Loucy (cell line): ENCODE data around the gene CASZ1.

ENCODE experiments used
- CTCF ChIP-seq: fragments of 200-600 bp; sonication (generic); conservative IDR thresholded peaks from 2 replicates; pipeline ENCODE4 v1.5.1; 2014; ENCODE audit warnings: mild to moderate bottlenecking, antibody characterized with exemption, low read length
- EZH2phosphoT487 ChIP-seq: fragments of 200-600 bp; IDR thresholded peaks from 2 replicates; pipeline ENCODE4 v1.6.1; 2018; ENCODE audit warnings: antibody characterized with exemption, mild to moderate bottlenecking, moderate library complexity, borderline replicate concordance

GRCh38 chr1:10784998-10785727 lies 11.3 kb downstream of the CASZ1 start:
- TF ChIP-seq CTCF, result no peak
- no peak for TF ChIP-seq EZH2phosphoT487
